Measurements from ENCODE around the gene PAXX.

The PAXX gene

GRCh38 chr9:136979769-136980587, 12.2 kb upstream of the PAXX start:
- Histone ChIP-seq H3K27me3 (replicated peaks; ENCODE audit: control insufficient read depth, insufficient read depth, low read length) (peaks cover 8% of the 10 kb centered on the region), H3K4me1 (ENCODE audit: control insufficient read depth, insufficient read depth, low read length) (peaks cover 5% of the 10 kb centered on the region), H3K4me3 (ENCODE audit: low read length) (no peak overlapping the region), H3K9me3 (ENCODE audit: control insufficient read depth, low read length) (no peaks in the 10 kb centered on the region), H3K9ac (ENCODE audit: low read length) (no peak overlapping the region), H3K36me3 (ENCODE audit: control insufficient read depth, insufficient read depth, low read length, severe bottlenecking) (no peaks in the 10 kb centered on the region)
- DNase-seq (ENCODE audit: low read depth), result no peak

- Histone ChIP-seq H3K9me3 (ENCODE audit: control insufficient read depth, low read length) (no peaks in the 10 kb centered on the region), H3K36me3 (ENCODE audit: control insufficient read depth, insufficient read depth, low read length, severe bottlenecking) (no peaks in the 10 kb centered on the region), H3K4me1 (ENCODE audit: control insufficient read depth, insufficient read depth, low read length) (peaks cover 5% of the 10 kb centered on the region), H3K4me3 (ENCODE audit: low read length) (no peak overlapping the region), H3K9ac (ENCODE audit: low read length) (no peak overlapping the region), H3K27me3 (replicated peaks; ENCODE audit: control insufficient read depth, insufficient read depth, low read length) (peaks cover 8% of the 10 kb centered on the region)
- DNase-seq (ENCODE audit: low read depth), result no peak
Observed at GRCh38 chr9:136980669-136981478, 11.3 kb upstream of the PAXX start.

GRCh38 chr9:136981588-136982231, 10.5 kb upstream of the PAXX start:
- Histone ChIP-seq H3K4me3 (ENCODE audit: low read length) (no peak overlapping the region), H3K36me3 (ENCODE audit: control insufficient read depth, insufficient read depth, low read length, severe bottlenecking) (no peaks in the 10 kb centered on the region)

GRCh38 chr9:136982232-136983051, 9.8 kb upstream of the PAXX start, which contains the start of gene LCNL1:
TSS of gene LCNL1 (plus strand) at chr9:136982993. CDS start at chr9:136983587, 594 bp downstream.
- Histone ChIP-seq H3K27me3 (replicated peaks; ENCODE audit: control insufficient read depth, insufficient read depth, low read length) (peaks cover 12% of the 10 kb centered on the region), H3K9ac (ENCODE audit: low read length) (no peak within 1 kb of the TSS), H3K4me3 (ENCODE audit: low read length) (no peak within 1 kb of the TSS), H3K9me3 (ENCODE audit: control insufficient read depth, low read length) (no peaks in the 10 kb centered on the region), H3K36me3 (ENCODE audit: control insufficient read depth, insufficient read depth, low read length, severe bottlenecking) (no peaks in the 10 kb centered on the region), H3K4me1 (ENCODE audit: control insufficient read depth, insufficient read depth, low read length) (peaks cover 3% of the 10 kb centered on the region)
- DNase-seq (ENCODE audit: low read depth), result no peak

More at GRCh38 chr9:136981588-136982231, 10.5 kb upstream of the PAXX start:
- DNase-seq (ENCODE audit: low read depth), result no peak
- H3K4me1 ChIP-seq (ENCODE audit: control insufficient read depth, insufficient read depth, low read length), result peaks cover 5% of the 10 kb centered on the region
- H3K9me3 ChIP-seq (ENCODE audit: control insufficient read depth, low read length), result no peaks in the 10 kb centered on the region
- no peak overlapping the region for H3K9ac ChIP-seq (ENCODE audit: low read length)
- H3K27me3 ChIP-seq (replicated peaks; ENCODE audit: control insufficient read depth, insufficient read depth, low read length), result peaks cover 12% of the 10 kb centered on the region

GRCh38 chr9:136983167-136983566, 9.1 kb upstream of the PAXX start:
- Histone ChIP-seq H3K36me3 (ENCODE audit: control insufficient read depth, insufficient read depth, low read length, severe bottlenecking) (no peaks in the 10 kb centered on the region), H3K27me3 (replicated peaks; ENCODE audit: control insufficient read depth, insufficient read depth, low read length) (peaks cover 12% of the 10 kb centered on the region), H3K4me3 (ENCODE audit: low read length) (no peak overlapping the region), H3K4me1 (ENCODE audit: control insufficient read depth, insufficient read depth, low read length) (no peaks in the 10 kb centered on the region), H3K9me3 (ENCODE audit: control insufficient read depth, low read length) (no peaks in the 10 kb centered on the region), H3K9ac (ENCODE audit: low read length) (no peak overlapping the region)
- DNase-seq (ENCODE audit: low read depth), result no peak

- Histone ChIP-seq H3K36me3 (ENCODE audit: control insufficient read depth, insufficient read depth, low read length, severe bottlenecking) (no peaks in the 10 kb centered on the region), H3K27me3 (replicated peaks; ENCODE audit: control insufficient read depth, insufficient read depth, low read length) (peaks cover 12% of the 10 kb centered on the region), H3K9ac (ENCODE audit: low read length) (no peak overlapping the region), H3K9me3 (ENCODE audit: control insufficient read depth, low read length) (no peaks in the 10 kb centered on the region), H3K4me1 (ENCODE audit: control insufficient read depth, insufficient read depth, low read length) (no peaks in the 10 kb centered on the region), H3K4me3 (ENCODE audit: low read length) (no peak overlapping the region)
- DNase-seq (ENCODE audit: low read depth), result no peak
Observed at GRCh38 chr9:136983656-136984314, 8.4 kb upstream of the PAXX start.

GRCh38 chr9:136984464-136985026, 7.7 kb upstream of the PAXX start:
- no peak for DNase-seq (ENCODE audit: low read depth)
- no peaks in the 10 kb centered on the region for H3K36me3 ChIP-seq (ENCODE audit: control insufficient read depth, insufficient read depth, low read length, severe bottlenecking)
- no peak overlapping the region for H3K4me3 ChIP-seq (ENCODE audit: low read length)
- H3K27me3 ChIP-seq (replicated peaks; ENCODE audit: control insufficient read depth, insufficient read depth, low read length), result peaks cover 12% of the 10 kb centered on the region
- H3K9ac ChIP-seq (ENCODE audit: low read length), result no peak overlapping the region
- no peaks in the 10 kb centered on the region for H3K4me1 ChIP-seq (ENCODE audit: control insufficient read depth, insufficient read depth, low read length)
- no peaks in the 10 kb centered on the region for H3K9me3 ChIP-seq (ENCODE audit: control insufficient read depth, low read length)

GRCh38 chr9:136985027-136985602, 7.1 kb upstream of the PAXX start:
- no peak overlapping the region for H3K4me3 ChIP-seq (ENCODE audit: low read length)
- H3K9me3 ChIP-seq (ENCODE audit: control insufficient read depth, low read length), result no peaks in the 10 kb centered on the region
- H3K4me1 ChIP-seq (ENCODE audit: control insufficient read depth, insufficient read depth, low read length), result no peaks in the 10 kb centered on the region
- no peak for DNase-seq (ENCODE audit: low read depth)
- H3K27me3 ChIP-seq (replicated peaks; ENCODE audit: control insufficient read depth, insufficient read depth, low read length), result peaks cover 12% of the 10 kb centered on the region
- no peaks in the 10 kb centered on the region for H3K36me3 ChIP-seq (ENCODE audit: control insufficient read depth, insufficient read depth, low read length, severe bottlenecking)
- no peak overlapping the region for H3K9ac ChIP-seq (ENCODE audit: low read length)

GRCh38 chr9:136985853-136986252, 6.4 kb upstream of the PAXX start:
- Histone ChIP-seq H3K9me3 (ENCODE audit: control insufficient read depth, low read length) (no peaks in the 10 kb centered on the region), H3K9ac (ENCODE audit: low read length) (no peak overlapping the region), H3K4me1 (ENCODE audit: control insufficient read depth, insufficient read depth, low read length) (no peaks in the 10 kb centered on the region), H3K27me3 (replicated peaks; ENCODE audit: control insufficient read depth, insufficient read depth, low read length) (peaks cover 12% of the 10 kb centered on the region), H3K4me3 (ENCODE audit: low read length) (no peak overlapping the region), H3K36me3 (ENCODE audit: control insufficient read depth, insufficient read depth, low read length, severe bottlenecking) (no peaks in the 10 kb centered on the region)
- no peak for DNase-seq (ENCODE audit: low read depth)

- H3K36me3 ChIP-seq (ENCODE audit: control insufficient read depth, insufficient read depth, low read length, severe bottlenecking), result no peaks in the 10 kb centered on the region
- no peak overlapping the region for H3K4me3 ChIP-seq (ENCODE audit: low read length)
- H3K4me1 ChIP-seq (ENCODE audit: control insufficient read depth, insufficient read depth, low read length), result peaks cover 10% of the 10 kb centered on the region
- H3K27me3 ChIP-seq (replicated peaks; ENCODE audit: control insufficient read depth, insufficient read depth, low read length), result peaks cover 7% of the 10 kb centered on the region
- H3K9ac ChIP-seq (ENCODE audit: low read length), result no peak overlapping the region
- no peak for DNase-seq (ENCODE audit: low read depth)
- H3K9me3 ChIP-seq (ENCODE audit: control insufficient read depth, low read length), result no peaks in the 10 kb centered on the region
Observed at GRCh38 chr9:136988872-136989271, 3.4 kb upstream of the PAXX start.
